Uterus (tissue), 4 donors: ENCODE results near the gene GNS. TPM values are rescaled to one million over a fixed set of nuclear protein-coding genes. Genes with fewer than 3 reads are reported as not detected.

ENCODE experiments used
- DNase-seq, 2 donors: peaks; one replicate each; pipeline ENCODE4 v3.0.0-alpha.2; 2019 to 2020
- H3K27ac ChIP-seq, 2 donors: fragments of 200-600 bp; sonication (generic); 1 replicate in 1 of 2; 2 replicates in 1 of 2; pipeline ENCODE4 v1.5.1; 2016 to 2018
- H3K27me3 ChIP-seq, 2 donors: fragments of 200-600 bp; sonication (generic); one replicate each; pipeline ENCODE4 v1.5.1; 2018 to 2019; ENCODE audit warnings: control low read depth in 1 of 2
- H3K36me3 ChIP-seq, 2 donors: fragments of 200-600 bp; sonication (generic); one replicate each; pipeline ENCODE4 v1.5.1; 2019; ENCODE audit warnings: control low read depth in 1 of 2
- H3K4me1 ChIP-seq, 2 donors: fragments of 200-600 bp; sonication (generic); one replicate each; pipeline ENCODE4 v1.5.1; 2018 to 2019; ENCODE audit warnings: control low read depth in 1 of 2
- H3K4me3 ChIP-seq, 2 donors: fragments of 200-600 bp; sonication (generic); 1 replicate in 1 of 2; 2 replicates in 1 of 2; pipeline ENCODE4 v1.5.1; 2018 to 2019; ENCODE audit warnings: mild to moderate bottlenecking in 1 of 2
- H3K9me3 ChIP-seq, 2 donors: fragments of 200-600 bp; sonication (generic); one replicate each; pipeline ENCODE4 v1.5.1; 2019; ENCODE audit warnings: control low read depth in 1 of 2
- CTCF ChIP-seq, 4 experiments: fragments of 200-600 bp in 2 of 4; fragments of 450-650 bp in 2 of 4; sonication (generic) in 2 of 4; IDR thresholded peaks; one replicate each; pipeline ENCODE4 v1.5.1; 2016 to 2019; ENCODE audit warnings: antibody characterized with exemption in 4 of 4, mild to moderate bottlenecking in 2 of 4, moderate library complexity in 1 of 4
- POLR2A ChIP-seq, 2 donors: fragments of 450-650 bp; IDR thresholded peaks; one replicate each; pipeline ENCODE4 v1.6.1; 2016; ENCODE audit warnings: antibody characterized with exemption in 2 of 2, mild to moderate bottlenecking in 1 of 2, moderate library complexity in 1 of 2
- intact Hi-C: fragments of 100-400 bp; cut with DNase I; formaldehyde crosslinking; loops from one replicate; pipeline ENCODE4 v1.15.1; 2023; ENCODE audit warnings: low total_unique reads
- total RNA-seq, 4 donors: library from RNA; depleted of rRNA in 3 of 4; stranded (reverse); fragments of >200 nt in 3 of 4; gene quantifications; one replicate each; pipeline versions ENCODE4 v1.1.0 to v1.2.4, GENCODE V29; 2014 to 2023
- donor health status: DM: yes; HTN: yes; CAD: no.

GNS gene
- total RNA-seq: 100 to 1,000 TPM in 3 of 4 donors, 10 to 100 TPM in 1; 71.5 to 148 (median 116) TPM

- peak in 2 of 4 experiments; percentile 5 to 19 for TF ChIP-seq CTCF (IDR thresholded peaks at IDR 0.05)
- peak; percentile 58 to 64 for TF ChIP-seq POLR2A (IDR thresholded peaks at IDR 0.05)
- Histone ChIP-seq H3K4me3 (peak within 1 kb of the TSS; percentile 51 to 95), H3K36me3 (no peaks in the 10 kb centered on the region), H3K4me1 (no peaks in the 10 kb centered on the region), H3K27ac (peak within 1 kb of the TSS; percentile 78 to 90), H3K27me3 (no peaks in the 10 kb centered on the region), H3K9me3 (no peaks in the 10 kb centered on the region)
- intact Hi-C loops: no loop called here
- DNase-seq: peak; percentile 96 to 99
Measured at GRCh38 chr12:64759035-64759894, at the start of gene GNS. Gene GNS, minus strand, starts transcription at chr12:64759406. Its CDS starts 130 bp downstream, at chr12:64759276.

- no peaks in the 10 kb centered on the region for H3K27me3 ChIP-seq
- intact Hi-C loops: no loop called here
Measured at GRCh38 chr12:64808110-64808509, 48.9 kb upstream of the GNS start.

GRCh38 chr12:64806593-64807460 is 47.6 kb upstream of the GNS start:
- TF ChIP-seq POLR2A (IDR thresholded peaks at IDR 0.05) (no peak), CTCF (IDR thresholded peaks at IDR 0.05) (no peak)
- H3K27ac ChIP-seq: no peak overlapping the region
- H3K4me3 ChIP-seq: no peak overlapping the region
- no peaks in the 10 kb centered on the region for H3K9me3 ChIP-seq
- intact Hi-C loops: no loop called here
- H3K36me3 ChIP-seq: no peaks in the 10 kb centered on the region
- H3K27me3 ChIP-seq: no peaks in the 10 kb centered on the region
- no peak for DNase-seq
- H3K4me1 ChIP-seq: no peaks in the 10 kb centered on the region

More at GRCh38 chr12:64808110-64808509, 48.9 kb upstream of the GNS start:
- Histone ChIP-seq H3K27ac (no peak overlapping the region), H3K36me3 (no peaks in the 10 kb centered on the region), H3K9me3 (no peaks in the 10 kb centered on the region), H3K4me3 (no peak overlapping the region), H3K4me1 (no peaks in the 10 kb centered on the region)
- DNase-seq: no peak
- TF ChIP-seq POLR2A (IDR thresholded peaks at IDR 0.05): no peak
- no peak for TF ChIP-seq CTCF (IDR thresholded peaks at IDR 0.05)

- H3K27ac ChIP-seq: no peak overlapping the region
- no peaks in the 10 kb centered on the region for H3K27me3 ChIP-seq
- H3K36me3 ChIP-seq: no peaks in the 10 kb centered on the region
- H3K4me3 ChIP-seq: no peak overlapping the region
- H3K9me3 ChIP-seq: no peaks in the 10 kb centered on the region
- H3K4me1 ChIP-seq: no peaks in the 10 kb centered on the region
- TF ChIP-seq CTCF (IDR thresholded peaks at IDR 0.05): no peak
- TF ChIP-seq POLR2A (IDR thresholded peaks at IDR 0.05): no peak
- intact Hi-C loops: no loop called here
- DNase-seq: no peak
Measured at GRCh38 chr12:64806173-64806572, 47.0 kb upstream of the GNS start.
